Medulla oblongata (tissue), 1 donor: ENCODE results near the gene ZNF639.
"Not testable (repeated sequence)": the region's sequence is repeated elsewhere in the genome, so short reads cannot be mapped to it uniquely, and the experiment has no call there.

Experiments used
- DNase-seq: peaks from one replicate; pipeline ENCODE4 v3.0.0-alpha.2; 2015; ENCODE audit errors: extremely low spot score

Gene ZNF639

GRCh38 chr3:179322286-179323196, at the start of gene ZNF639:
TSS of gene ZNF639 (plus strand) at chr3:179323031. CDS start at chr3:179328294, 5,263 bp downstream.
- DNase-seq = peak; percentile 91

GRCh38 chr3:179274434-179274833, 48.4 kb upstream of the ZNF639 start:
- DNase-seq = not testable (repeated sequence)

- no peak for DNase-seq
These were observed 46.8 kb upstream of the ZNF639 start for GRCh38 chr3:179276001-179276400.

- no peak for DNase-seq
These were observed 46.1 kb upstream of the ZNF639 start for GRCh38 chr3:179276743-179277142.

- no peak for DNase-seq
These were observed 44.7 kb upstream of the ZNF639 start for GRCh38 chr3:179278151-179278550.

GRCh38 chr3:179278932-179279693, 43.7 kb upstream of the ZNF639 start:
- DNase-seq = no peak

- no peak for DNase-seq
These were observed 43.0 kb upstream of the ZNF639 start for GRCh38 chr3:179279837-179280236.

GRCh38 chr3:179281825-179282224, 41.0 kb upstream of the ZNF639 start:
- DNase-seq = no peak

- DNase-seq = no peak
These were observed 36.5 kb upstream of the ZNF639 start for GRCh38 chr3:179286331-179286730.

- no peak for DNase-seq
These were observed 34.0 kb upstream of the ZNF639 start for GRCh38 chr3:179288845-179289244.

GRCh38 chr3:179289295-179289694, 33.5 kb upstream of the ZNF639 start:
- DNase-seq = no peak

- no peak for DNase-seq
These were observed 30.4 kb upstream of the ZNF639 start for GRCh38 chr3:179292450-179292849.

GRCh38 chr3:179297971-179298725, 24.7 kb upstream of the ZNF639 start:
- DNase-seq = no peak

- DNase-seq = no peak
These were observed 23.5 kb upstream of the ZNF639 start for GRCh38 chr3:179299316-179299715.

GRCh38 chr3:179299999-179300613, 22.7 kb upstream of the ZNF639 start:
- DNase-seq = no peak

- no peak for DNase-seq
These were observed 21.2 kb upstream of the ZNF639 start for GRCh38 chr3:179301645-179302044.

- DNase-seq = no peak
These were observed 20.7 kb upstream of the ZNF639 start for GRCh38 chr3:179302111-179302510.

GRCh38 chr3:179304605-179305004, 18.2 kb upstream of the ZNF639 start:
- no peak for DNase-seq

- DNase-seq = not testable (repeated sequence)
These were observed 15.5 kb upstream of the ZNF639 start for GRCh38 chr3:179307362-179307761.

- no peak for DNase-seq
These were observed 14.8 kb upstream of the ZNF639 start for GRCh38 chr3:179308001-179308400.

GRCh38 chr3:179309225-179310078, 13.4 kb upstream of the ZNF639 start:
- DNase-seq = no peak
